Stimulated activated naive CD4-positive, alpha-beta T cell treated with Interleukin-2 at 50 U/mL for 16 hours (primary cell): ENCODE results near the gene MICA.
"Not testable (repeated sequence)": the region's sequence is repeated elsewhere in the genome, so short reads cannot be mapped to it uniquely, and the experiment has no call there.

Source experiments
- DNase-seq: peaks from one replicate; lab custom pipeline; 2025; lab: John Stamatoyannopoulos, UW

Gene MICA

DNA sequence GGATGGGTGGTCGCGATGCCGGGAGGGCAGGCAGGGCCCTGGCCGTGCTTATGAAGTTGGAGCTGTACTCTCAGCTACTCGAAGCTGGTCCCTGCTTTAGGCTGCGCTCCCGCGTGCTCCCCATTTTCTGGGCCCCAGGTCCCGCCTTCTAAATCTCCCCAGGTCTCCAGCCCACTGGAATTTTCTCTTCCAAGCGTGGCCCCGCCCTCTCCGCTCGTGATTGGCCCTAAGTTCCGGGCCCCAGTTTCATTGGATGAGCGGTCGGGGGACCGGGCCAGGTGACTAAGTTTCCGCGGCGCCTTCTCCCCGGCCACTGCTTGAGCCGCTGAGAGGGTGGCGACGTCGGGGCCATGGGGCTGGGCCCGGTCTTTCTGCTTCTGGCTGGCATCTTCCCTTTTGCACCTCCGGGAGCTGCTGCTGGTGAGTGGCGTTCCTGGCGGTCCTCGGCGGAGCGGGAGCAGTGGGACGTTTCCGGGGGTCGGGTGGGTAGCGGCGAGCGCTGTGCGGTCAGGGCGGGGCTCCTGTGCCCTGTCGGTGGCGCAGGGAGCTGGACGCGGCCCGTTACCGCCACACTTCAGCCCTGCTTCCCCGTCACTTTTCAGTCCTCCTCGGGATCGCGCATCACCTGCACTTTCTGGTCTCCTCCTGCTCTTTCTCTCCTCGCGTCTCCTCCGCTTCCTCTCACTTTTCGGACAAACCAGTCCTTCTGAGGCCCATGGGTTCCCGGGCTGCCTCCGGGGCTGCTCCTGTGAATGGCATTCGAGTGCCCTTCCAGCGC lies at the start of gene MICA:
TSS of gene MICA (plus strand) at position 313 of the 778 bp plus-strand sequence. CDS start at position 351, 38 bp downstream.
- DNase-seq, result peak; percentile 73

DNA sequence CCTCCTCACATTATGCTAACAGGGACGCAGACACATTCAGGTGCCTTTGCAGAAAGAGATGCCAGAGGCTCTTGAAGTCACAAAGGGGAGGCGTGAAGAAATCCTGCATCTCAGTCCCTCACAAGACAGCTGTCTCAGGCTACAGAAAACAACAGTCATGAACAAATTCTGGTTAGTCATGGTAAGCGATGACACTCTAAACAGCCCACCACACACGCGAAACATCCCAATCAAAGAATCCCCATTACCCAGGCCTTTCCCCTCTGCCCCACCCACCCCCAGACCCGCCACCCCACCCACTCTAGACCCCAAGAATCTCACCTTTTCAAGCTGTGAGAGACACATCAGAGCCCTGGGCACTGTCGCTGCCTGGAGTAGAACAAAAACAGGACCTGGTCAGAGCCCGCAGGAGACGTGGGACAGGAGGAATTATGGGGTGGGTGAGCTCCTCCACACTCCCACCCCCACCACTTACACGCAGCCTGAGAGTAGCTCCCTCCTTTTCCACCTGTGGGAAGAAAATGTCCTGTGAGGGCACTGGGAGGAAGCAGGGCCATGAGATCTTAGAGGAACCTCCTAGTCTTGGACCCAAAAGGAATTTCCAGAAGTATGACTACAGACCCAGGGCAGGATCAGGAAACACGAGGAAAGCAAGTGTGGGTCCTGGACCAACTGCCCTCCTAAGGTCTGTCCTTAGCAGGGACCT lies 49.1 kb upstream of the MICA start:
- peak; percentile 28 for DNase-seq

DNA sequence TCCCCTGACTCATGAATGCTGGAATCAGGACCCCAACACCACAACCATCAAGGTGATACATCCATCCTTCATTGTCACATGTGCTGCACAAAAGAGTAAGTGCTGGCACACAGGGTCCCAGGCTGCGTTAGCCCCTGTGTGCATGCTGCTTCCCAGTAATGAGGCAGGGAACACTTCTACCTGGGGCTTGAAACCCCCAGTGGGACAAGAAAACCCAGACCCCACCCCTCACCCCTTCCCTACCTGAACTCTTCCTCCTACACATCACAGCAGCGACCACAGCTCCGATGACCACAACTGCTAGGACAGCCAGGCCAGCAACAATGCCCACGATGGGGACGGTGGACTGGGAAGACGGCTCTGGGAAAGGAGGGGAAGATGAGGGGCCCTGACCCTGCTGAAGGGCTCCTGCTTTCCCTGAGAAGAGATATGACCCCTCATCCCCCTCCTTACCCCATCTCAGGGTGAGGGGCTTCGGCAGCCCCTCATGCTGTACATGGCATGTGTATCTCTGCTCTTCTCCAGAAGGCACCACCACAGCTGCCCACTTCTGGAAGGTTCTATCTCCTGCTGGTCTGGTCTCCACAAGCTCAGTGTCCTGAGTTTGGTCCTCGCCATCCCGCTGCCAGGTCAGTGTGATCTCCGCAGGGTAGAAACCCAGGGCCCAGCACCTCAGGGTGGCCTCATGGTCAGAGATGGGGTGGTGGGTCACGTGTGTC lies 48.4 kb upstream of the MICA start:
- no peak for DNase-seq

DNA sequence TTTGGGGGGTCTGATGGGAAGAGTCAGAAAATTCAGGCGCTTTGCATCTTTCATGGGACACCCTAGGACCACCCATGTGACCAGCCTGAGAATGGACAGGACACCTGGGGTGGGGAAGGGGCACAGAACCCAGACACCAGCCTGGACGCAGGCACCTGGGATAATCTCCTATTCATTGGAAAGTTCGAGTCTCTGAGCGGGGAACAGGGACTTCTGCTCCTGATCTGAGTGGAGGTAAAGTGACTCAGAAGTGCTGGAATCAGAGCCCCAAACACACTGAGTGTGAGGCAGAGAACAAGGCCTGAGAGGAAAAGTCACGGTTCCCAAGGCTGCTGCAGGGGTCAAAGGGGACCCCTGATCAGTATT lies 47.8 kb upstream of the MICA start:
- DNase-seq, result no peak

DNA sequence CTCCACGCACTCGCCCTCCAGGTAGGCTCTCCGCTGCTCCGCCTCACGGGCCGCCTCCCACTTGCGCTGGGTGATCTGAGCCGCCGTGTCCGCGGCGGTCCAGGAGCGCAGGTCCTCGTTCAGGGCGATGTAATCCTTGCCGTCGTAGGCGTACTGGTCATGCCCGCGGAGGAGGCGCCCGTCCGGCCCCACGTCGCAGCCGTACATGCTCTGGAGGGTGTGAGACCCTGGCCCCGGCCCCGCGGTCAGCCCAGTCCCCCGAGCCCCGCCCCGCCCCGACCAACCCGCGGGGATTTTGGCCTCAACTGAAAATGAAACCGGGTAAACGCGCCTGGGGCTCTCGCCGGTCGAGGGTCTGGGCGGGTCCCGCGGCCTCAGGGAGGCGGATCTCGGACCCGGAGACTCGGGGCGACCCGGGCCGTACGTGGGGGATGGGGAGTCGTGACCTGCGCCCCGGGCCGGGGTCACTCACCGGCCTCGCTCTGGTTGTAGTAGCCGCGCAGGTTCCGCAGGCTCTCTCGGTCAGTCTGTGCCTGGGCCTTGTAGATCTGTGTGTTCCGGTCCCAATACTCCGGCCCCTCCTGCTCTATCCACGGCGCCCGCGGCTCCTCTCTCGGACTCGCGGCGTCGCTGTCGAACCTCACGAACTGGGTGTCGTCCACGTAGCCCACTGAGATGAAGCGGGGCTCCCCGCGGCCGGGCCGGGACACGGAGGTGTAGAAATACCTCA lies 47.0 kb upstream of the MICA start:
- DNase-seq, result peak; percentile 48

DNA sequence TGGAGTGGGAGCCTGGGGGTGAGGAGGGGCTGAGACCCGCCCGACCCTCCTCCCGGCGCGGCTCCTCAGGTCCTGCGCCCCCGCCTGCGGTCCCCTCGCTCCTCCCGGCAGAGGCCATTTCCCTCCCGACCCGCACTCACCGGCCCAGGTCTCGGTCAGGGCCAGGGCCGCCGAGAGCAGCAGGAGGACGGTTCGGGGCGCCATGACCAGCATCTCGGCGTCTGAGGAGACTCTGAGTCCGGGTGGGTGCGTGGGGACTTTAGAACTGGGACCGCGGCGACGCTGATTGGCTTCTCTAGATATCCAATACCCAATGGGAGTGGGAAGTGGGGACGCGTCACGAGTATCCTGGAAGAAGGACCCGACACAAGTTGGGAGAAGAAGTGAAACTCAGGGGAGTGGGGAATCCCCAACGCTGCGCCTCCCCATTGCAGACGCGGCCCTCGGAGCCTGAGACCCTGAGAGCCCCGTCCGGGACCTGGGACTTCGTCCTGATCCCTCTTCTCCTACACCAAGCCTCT lies 46.4 kb upstream of the MICA start, which contains the start of gene HLA-B:
TSS of gene HLA-B (minus strand) at position 234 of the 521 bp plus-strand sequence. CDS start at position 213, 21 bp downstream.
- peak; percentile 85 for DNase-seq

DNA sequence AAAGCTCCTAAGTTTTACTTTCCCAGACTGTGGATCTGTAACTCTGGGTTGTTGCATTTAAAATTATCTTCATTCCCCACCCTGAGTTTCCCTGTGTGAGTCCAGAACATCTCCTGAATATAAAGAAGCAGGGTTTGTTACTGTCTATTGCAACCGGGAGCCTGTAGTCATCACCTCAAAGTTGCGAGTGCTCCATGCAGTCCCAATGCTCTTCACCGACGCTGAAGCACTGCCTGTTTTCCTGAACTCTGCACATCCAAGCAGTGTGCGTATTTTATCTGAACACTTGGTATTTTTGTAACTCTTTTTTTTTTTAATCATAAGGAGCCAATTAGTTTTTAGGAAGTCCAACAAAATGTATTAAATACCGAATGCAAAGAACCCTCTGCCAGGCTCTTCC lies 45.5 kb upstream of the MICA start:
- DNase-seq, result no peak

DNA sequence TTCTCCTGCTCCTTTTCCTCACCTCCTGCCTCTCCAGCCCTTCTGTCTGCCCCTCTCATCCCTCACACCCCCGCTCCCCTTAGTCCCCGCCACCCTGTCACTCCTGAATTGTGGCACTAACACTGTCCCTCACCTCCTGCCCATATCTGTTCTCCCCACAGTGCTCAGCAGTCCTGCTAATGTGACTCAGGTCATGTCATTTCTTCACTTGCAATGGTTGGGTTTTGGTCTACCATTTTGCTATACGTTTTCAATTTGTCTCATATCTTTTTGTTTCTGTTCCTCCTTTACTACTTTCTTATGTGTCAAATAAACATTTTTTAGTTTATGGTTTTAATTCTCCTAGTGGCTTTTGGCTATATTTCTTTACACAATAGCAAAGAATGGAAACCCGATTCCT lies 45.1 kb upstream of the MICA start:
- DNase-seq, result no peak

DNA sequence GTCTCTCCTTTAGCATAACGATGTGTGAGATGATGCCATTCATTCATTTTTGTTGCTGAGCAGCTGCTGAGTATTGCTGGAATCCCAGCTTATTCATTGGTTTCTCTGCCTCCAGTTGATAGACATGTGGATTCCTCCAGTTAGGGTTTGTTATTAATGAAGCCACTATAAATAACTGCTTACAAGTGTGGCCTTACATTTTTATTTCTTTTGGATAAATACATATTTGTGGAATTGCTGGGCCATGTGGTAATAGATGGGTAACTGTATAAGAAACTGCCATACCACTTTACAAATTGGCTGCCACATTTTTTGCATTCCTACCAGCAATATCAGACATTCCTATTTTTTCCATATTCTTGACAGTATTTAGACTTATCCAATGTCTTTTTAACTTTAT lies 43.8 kb upstream of the MICA start:
- DNase-seq, result no peak

DNA sequence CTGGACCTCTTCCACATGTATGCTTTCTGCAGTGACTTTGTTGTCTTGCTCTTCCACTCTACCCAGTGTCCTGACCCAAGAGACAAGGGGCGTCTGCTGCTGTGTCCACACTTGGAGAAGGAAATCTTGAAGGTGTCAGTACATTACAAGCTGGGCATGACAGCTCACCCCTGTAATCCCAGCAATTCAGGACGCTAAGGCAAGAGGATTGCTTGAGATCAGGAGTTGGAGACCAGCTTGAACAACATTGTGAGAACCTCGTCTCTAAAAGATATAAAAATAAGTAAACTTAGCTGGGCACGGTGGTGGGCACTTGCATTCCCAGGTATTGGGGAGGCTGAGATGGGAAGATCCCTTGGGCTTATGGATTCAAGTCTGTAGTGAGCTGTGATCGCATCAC lies 40.6 kb upstream of the MICA start:
- no peak for DNase-seq

DNA sequence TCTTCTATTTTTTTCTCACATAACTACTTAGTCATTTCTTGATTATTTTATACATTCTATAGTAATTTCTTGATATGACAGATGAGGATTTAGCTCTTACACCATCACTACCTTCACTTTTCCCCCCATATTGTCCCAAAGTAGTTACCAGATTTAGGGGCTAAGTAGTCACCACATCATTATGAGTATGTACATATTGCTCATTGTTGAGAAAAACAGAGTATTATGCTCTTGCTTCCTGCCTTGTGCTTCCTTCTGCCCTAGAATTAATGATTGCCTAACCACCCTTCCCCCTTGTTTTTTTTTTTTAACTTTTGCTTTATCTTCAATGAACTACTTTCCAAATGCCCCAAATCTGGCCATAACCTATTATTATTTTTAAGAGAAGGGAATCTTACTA lies 39.6 kb upstream of the MICA start:
- no peak for DNase-seq

DNA sequence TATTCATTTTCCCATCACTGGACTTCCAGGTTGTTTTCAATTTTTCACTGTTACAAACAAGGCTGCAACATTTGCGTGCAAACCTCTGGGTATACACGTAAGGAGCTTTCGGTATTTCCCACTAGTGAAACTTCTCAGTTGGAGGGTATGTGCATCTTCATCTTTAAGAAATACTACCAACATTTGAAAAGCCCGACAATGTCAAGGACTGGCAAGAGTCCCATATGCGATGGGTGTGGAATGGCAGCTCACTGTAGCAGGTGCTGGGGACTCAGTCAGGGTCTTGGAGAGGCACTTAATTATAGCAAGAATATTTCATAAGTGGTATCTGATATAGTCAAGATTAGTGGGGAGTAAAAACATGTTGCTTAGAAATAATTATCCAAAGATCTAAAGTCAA lies 37.5 kb upstream of the MICA start:
- no peak for DNase-seq

DNA sequence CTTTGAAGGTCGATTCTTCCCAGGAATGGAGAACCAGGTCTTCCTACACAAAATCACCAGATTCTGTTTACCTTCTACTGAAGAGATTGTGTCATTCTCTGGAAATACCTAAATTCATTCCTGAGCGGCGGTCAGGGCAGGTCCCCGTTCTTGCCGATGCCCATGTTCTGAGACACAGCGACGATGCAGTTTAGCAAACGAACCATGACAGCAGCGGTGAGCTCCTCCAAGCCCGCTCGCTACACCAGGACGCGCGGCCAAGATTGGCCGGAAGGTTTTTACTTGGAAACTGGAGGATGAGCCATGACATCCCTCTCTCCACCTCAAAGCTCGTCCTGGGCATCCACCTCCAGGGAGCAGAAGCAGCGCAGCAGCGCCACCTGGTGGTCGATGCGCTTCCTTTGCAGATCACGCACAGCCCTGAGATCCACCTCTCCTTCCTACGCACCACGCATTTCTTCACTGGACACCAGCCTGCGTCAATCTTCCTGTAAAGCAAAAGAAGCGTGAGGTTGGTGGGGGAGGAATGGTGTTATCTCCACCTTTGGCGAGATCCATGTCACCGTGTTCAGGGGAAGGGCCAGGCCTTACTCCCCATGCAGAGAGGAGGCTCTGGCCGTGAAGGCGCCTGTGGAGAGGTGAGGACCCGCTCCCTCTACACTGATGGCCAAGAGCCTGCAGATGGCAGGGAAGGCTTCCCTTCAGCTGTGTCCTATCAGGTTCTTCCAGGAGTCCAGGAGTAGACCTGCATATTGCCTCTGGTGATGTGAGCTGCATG lies 36.5 kb upstream of the MICA start:
- DNase-seq, result peak; percentile 81

DNA sequence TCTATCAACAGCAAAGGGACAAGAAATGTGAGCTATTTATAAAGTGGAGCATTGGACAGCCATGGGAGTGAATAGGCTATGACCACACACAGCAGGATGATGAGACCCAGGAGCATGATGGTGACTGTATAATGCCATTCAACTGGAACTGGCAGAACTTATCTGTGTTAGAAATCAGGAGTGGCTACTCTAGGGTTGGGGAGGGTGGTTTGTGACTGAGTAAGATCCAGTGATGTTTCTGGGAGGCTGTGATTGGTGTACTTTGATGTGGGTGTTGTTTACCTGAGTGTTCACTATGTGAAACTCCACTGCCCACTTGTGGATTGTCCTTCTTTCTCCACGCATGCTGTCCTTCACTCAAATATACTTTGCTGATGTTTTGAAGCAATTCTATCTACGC lies 34.9 kb upstream of the MICA start:
- no peak for DNase-seq

DNA sequence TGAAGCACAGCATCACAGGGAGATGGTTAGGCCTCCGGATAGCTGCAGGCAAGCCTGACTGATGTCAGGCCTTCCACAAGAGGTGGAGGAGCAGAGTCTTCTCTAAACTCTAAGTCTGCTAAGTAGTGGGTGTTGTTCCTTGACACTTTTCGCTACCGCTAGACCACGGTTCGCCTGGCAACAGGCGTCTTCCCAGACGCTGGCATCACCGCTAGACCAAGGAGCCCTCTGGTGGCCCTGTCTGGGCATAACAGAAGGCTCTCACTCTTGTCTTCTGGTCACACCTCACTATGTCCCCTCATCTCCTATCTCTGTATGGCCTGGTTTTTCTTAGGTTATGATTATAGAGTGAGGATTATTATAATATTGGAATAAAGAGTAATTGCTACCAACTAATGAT lies 29.3 kb upstream of the MICA start:
- not testable (repeated sequence) for DNase-seq

DNA sequence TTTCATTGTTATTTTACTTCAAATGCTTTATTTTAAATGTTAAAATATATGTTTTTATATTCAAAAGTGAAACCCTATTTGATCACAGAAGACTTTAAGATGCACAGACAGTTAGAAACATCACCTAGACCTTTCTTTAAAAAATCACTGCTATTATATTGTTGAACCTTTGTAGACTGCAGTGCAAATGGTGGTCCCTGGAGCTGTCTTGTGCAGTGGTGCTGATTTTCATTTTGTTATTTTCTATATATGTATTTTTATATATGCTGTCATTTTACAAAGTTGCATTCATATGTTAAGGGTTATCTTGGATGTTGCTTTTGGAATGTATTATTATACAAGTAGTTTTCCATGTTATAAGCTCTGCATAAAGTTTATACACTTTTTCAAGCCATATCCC lies 27.7 kb upstream of the MICA start:
- DNase-seq, result no peak

DNA sequence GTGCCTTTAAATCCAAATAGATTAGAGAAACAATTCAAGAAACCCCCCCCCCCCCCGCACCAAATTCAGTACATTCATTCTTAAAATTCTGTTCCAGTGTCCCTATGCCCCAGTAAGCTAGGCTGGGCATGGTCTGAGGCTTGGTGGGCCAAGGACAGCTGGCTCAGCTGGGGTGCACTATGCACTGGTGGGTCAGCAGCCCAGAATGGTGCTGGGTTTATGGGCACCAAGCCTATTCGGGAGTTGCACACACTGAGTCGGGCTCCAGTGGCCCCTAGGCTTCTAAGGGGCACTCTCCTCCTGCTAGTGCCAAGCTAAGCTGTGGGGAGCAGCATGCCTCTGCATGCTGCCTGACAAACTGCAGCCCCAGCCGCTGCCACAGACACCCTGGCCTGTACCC lies 26.4 kb upstream of the MICA start:
- DNase-seq, result no peak

DNA sequence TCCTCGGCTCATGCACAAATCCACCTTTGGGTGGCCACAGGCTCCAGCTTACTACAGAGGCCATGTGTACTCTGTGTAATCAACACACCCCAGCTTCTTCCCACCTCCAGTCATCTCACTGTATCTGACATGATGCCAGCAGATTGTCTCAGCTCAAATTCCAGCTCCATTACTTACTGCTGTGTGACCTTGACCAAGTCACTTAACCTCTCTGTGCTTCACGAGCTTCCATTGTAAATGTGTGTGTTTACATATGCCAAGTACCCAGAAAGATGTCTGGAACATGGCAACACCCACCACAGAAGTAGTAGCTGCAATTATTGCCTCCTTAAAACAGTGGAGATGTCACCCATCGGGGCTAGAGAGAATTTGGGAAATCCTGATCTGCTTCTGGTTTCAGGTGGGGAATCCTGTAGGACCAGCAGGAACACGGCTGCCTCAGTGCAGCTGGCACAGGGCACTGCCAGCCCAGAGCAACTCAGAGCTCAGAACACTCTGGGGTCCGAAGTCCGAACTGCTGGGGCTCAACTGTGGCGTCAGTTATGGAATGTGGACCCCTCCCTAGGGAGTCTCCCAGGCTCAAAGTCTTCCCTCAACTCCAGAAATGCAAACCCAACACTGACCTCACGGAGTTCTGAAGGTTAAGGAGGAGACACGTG lies 25.2 kb upstream of the MICA start:
- DNase-seq, result no peak

DNA sequence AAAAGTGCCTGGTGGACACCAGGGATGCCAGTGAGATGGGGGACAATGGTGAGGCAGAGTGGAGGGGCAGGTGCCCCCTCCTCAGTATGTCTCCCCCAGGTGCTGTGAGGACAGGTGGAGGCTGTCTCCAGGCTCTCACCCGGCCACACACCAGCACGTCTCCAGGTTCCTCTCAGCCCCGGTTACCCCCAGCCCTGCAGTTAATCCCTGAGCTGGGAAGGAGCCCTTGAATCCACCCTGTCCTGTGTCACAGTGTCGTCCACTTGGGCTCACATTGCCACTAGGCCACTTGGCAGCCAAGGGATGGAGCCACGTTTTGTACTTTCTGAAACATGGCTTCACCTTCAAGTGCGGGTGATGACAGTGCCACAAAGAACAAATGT lies 24.7 kb upstream of the MICA start:
- no peak for DNase-seq

DNA sequence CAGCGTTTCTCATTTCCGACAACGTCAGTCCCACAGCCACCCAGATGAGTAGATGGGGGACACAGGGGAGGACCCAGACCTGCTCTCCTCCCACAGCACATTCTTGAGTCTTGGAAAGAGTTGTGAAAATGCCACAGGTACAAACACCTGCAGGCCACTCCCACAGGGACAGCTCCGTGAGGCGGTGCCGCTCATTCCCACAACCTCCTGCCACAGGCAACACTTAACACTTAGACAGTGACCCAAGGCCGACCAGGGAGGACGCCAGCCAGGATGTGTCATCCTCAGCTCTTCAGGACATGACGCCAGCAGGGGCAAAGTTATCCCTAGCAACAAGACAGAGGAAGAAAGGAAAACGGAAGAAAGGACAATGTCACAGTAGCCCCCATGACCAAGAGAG lies 23.5 kb upstream of the MICA start:
- no peak for DNase-seq

DNA sequence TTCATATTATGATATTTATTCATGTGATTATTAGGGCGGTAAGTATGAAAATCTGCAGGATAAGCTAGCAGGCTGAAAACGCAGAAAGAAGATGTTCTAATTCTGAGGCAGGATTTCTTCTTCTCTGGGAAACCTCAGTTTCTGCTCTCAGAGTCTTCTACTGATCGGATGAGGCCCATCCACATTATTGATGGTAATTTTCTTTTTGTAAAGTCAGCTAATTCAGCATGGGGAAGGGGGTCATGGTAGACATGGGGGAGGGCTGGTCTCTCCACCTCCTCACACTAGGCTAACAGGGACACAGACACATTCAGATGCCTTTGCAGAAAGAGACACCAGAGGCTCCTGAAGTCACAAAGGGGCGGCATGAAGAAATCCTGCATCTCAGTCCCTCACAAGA lies 21.7 kb upstream of the MICA start:
- DNase-seq, result no peak
